ENCODE results near the gene GAK.

GAK gene

GRCh38 chr4:907691-908425 is 24.3 kb downstream of the GAK start:
- DNase-seq (ENCODE audit: low read depth): no peak

GRCh38 chr4:907103-907400 is 25.1 kb downstream of the GAK start:
- DNase-seq (ENCODE audit: low read depth): no peak

GRCh38 chr4:906339-907102 is 25.6 kb downstream of the GAK start:
- no peak for DNase-seq (ENCODE audit: low read depth)

- DNase-seq (ENCODE audit: low read depth): no peak
Observed at GRCh38 chr4:905485-906338, 26.4 kb downstream of the GAK start.

GRCh38 chr4:903066-904046 is 28.8 kb downstream of the GAK start:
- DNase-seq (ENCODE audit: low read depth): no peak

- DNase-seq (ENCODE audit: low read depth): no peak
Observed at GRCh38 chr4:901192-901910, 30.8 kb downstream of the GAK start.

DNA sequence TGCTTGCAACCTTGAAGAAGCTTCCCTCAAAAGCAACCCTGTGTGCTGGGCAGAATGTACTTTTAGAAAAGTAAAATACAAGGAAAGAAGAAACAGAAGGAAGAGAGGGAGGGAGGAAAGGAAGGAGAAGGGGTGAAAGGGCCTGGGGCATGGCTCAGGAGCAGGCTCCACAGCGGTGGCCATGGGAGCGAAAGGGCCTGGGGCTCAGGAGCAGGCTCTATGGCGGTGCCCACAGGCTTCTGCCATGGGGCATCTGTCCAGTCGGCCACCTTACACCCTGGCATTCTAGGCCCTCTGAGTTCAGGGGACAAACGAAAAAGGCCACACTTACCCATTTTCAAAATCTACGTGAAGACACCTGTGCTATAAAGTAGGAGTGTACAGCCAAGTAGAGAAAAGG is 31.4 kb downstream of the GAK start:
- no peak for DNase-seq (ENCODE audit: low read depth)

- DNase-seq (ENCODE audit: low read depth): no peak
Observed at GRCh38 chr4:900073-900472, 32.0 kb downstream of the GAK start.

- DNase-seq (ENCODE audit: low read depth): no peak
Observed at GRCh38 chr4:899556-899906, 32.6 kb downstream of the GAK start.

GRCh38 chr4:898869-899555 is 33.1 kb downstream of the GAK start:
- DNase-seq (ENCODE audit: low read depth): no peak

GRCh38 chr4:898123-898522 is 34.0 kb downstream of the GAK start:
- DNase-seq (ENCODE audit: low read depth): no peak

DNA sequence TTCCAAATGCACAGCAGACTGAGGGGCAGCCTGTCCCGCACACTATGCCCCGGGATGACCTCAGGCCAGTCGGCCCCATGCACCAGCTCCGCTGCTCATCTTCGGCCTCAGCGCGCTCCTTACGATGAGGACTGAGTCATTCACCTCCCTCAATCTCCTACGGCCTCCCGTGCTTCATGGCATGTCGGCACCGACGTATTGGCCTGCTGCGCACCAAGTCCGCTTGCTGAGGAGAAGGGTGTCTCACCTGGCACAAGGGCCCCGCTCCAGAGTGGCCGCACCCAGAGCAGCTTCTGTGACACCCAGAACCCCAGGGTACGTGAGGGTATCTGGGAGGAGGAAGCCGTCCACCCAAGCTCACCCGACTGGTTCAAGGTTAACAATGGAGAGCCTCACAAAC is 35.5 kb downstream of the GAK start:
- DNase-seq (ENCODE audit: low read depth): no peak

DNA sequence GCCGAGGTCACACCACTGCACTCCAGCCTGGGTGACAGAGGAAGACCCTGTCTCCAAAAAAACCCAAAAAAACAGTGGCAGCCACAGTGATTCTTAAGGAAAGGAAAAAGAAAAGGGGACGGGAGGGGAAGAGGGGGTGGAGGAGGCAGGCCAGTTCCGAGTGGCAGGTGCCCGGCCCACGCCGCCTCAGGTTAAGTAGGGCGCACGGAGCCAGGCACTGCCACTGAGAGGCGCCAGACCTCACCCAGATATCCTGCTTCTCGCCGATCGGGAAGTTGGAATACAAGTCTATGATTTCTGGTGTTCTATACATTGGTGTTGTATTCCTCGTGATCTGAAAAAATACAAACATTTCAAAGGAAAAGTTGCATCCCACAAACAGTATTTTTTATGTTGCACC is 35.9 kb downstream of the GAK start:
- no peak for DNase-seq (ENCODE audit: low read depth)

DNA sequence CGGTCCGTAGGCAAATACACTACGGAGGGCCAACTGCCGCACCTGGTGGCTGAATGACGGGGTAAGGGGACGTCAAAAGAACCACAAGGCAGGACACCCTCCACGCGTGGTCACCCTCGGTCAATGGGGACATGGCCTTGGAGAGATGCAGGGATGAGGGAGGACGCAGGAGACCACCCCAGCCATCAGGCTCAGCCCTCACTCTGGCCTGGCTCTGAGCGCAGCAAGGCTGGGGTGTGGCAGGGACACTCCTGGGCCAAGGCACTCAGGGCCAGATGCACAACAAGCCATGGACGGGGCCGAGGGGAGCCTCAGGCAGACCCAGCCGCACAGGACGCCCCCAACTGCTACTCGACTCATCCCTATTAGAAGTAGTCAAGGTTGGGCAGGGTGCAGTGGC is 36.5 kb downstream of the GAK start:
- no peak for DNase-seq (ENCODE audit: low read depth)

DNA sequence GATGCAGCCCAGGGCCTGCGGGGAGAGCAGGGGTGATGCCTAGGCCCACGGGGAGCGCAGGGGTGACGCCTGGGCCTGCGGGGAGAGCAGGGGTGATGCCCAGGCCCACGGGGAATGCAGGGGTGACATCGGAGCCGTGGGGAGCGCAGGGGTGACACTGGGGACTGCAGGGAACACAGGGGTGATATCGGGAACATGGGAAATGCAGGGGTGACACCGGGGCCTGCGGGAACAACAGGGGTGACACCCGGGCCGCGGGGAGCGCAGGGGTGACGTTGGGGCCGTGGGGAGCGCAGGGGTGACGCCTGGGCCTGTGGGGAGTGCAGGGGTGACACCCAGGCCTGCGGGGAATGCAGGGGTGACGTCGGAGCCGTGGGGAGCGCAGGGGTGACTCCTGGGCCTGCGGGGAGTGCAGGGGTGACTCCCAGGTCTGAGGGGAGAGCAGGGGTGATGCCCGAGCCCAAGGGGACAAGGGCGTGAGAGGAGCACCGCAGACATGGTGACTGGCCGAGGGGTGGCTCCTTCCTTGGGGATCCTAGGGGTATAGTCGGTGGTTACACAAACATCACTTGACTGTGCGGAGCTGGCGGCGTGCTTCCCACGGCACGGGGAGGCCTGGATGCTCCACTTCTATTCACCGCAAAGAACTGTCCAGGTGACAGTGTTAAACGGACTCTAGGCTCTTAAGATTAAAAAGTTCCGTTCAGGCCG is 38.0 kb downstream of the GAK start:
- DNase-seq (ENCODE audit: low read depth): no peak

DNA sequence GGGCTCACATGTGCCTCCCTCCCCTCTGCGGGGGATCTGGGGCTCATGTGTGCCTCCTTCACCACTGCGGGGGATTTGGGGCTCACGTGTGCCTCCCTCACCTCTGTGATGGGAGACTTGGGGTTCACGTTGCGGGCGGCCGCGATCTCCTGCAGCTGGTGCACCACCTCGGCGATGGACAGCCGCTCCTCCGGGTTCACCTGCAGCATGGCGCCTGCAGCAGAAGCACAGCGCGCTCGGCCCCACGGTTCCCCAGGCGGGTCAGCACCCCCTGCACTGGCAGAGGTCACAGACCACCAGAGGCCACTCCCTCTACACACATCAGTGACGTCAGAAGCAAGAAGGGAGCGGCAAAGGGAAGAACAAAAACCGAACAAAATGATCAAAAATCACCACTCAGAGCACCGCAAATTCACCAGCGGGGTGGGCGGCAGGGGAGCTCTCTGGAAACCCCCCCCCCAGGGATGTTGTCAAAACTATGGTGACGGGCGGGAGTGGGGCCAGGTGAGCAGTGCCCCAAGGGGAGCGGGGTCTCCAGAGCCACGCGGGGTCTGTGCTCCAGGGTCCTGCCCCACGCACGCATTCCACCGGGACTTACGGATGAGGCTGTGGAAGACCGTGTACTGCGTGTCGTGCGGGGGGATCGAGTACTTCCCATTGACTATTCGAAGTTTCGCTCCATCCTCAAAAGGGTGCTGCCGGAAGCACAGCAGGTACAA is 38.7 kb downstream of the GAK start:
- DNase-seq (ENCODE audit: low read depth): no peak

DNA sequence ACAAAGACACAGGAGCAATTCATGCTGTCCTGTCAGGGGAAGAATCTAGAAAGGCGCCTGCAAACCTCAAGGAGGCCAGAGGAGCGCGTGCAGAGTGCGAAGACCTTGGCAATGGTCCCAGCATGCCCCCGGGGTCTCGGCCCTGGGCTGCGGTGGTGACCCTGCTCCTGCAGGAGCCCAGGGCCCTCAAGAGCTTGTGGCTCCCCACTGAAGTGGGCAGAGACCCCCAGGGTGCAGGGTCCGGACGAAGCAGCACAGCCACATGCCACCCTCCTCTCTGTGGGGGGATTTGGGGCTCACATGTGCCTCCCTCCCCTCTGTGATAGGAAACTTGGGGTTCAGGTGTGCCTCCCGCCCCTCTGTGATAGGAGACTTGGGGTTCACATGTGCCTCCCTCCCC is 39.3 kb downstream of the GAK start:
- DNase-seq (ENCODE audit: low read depth): no peak

DNA sequence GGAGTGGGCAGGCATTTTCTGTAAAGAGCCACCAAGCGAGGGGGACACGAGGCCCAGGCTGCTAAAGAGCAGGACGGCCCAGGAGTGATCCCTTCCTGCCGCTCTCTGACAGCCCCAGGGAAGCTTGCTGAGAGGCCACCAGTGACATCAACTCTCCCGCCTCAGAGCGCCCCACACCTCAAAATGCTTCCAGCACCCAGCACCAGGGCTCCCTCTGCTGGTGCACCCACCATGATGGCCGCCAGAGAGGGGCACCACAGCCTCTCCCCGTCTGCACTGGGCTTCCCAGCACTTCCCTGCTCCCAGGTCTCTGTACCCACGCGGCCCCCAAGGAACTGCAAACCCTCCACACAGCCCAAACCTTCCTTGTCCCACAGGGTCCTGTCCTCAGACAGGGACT is 40.4 kb downstream of the GAK start:
- no peak for DNase-seq (ENCODE audit: low read depth)

- DNase-seq (ENCODE audit: low read depth): no peak
Observed at GRCh38 chr4:890036-890695, 42.0 kb downstream of the GAK start.

Data from fibroblast of the conjunctiva (primary cell).